Fibroblast of lung (primary cell): ENCODE results near the gene TSPOAP1. TPM values are rescaled to one million over a fixed set of nuclear protein-coding genes. Genes with fewer than 3 reads are reported as not detected.
A peak's percentile ranks its signal among the peaks of the same experiment; 100 is the strongest.

Experiments
- DNase-seq, 2 donors: peaks; one replicate each; pipeline versions ENCODE4 v3.0.0 to v3.0.0-alpha.2; 2010; ENCODE audit warnings: low read depth in 2 of 2
- H2AFZ ChIP-seq: 2 replicates; pipeline ENCODE4 v1.5.1; 2012; ENCODE audit warnings: low read length, control low read depth, inconsistent platforms
- H3K27ac ChIP-seq: 2 replicates; pipeline ENCODE4 v1.5.1; 2011; ENCODE audit warnings: low read length, control low read depth; ENCODE audit not compliant: insufficient read depth
- H3K27me3 ChIP-seq: 2 replicates; pipeline ENCODE4 v1.5.1; 2011; ENCODE audit warnings: mild to moderate bottlenecking, low read length; ENCODE audit not compliant: control insufficient read depth, insufficient read depth
- H3K36me3 ChIP-seq: 2 replicates; pipeline ENCODE4 v1.5.1; 2011; ENCODE audit warnings: low read length; ENCODE audit not compliant: control insufficient read depth, insufficient read depth
- H3K4me1 ChIP-seq: 2 replicates; pipeline ENCODE4 v1.5.1; 2011; ENCODE audit warnings: low read length; ENCODE audit not compliant: control insufficient read depth, insufficient read depth; ENCODE audit errors: extremely low read depth
- H3K4me2 ChIP-seq: 2 replicates; pipeline ENCODE4 v1.5.1; 2011; ENCODE audit warnings: low read length, control low read depth; ENCODE audit not compliant: insufficient read depth; ENCODE audit errors: extremely low read depth
- H3K4me3 ChIP-seq, 4 experiments: fragments of 200-600 bp in 1 of 4; sonication (generic) in 1 of 4; replicated peaks in 1 of 4; 2 replicates each; pipeline ENCODE4 v1.5.1; 2011 to 2016; ENCODE audit warnings: low read length in 4 of 4, low read depth in 3 of 4, mild to moderate bottlenecking in 3 of 4, control low read depth in 2 of 4, inconsistent platforms in 1 of 4, mixed read lengths in 1 of 4; ENCODE audit not compliant: insufficient read depth in 1 of 4; ENCODE audit errors: control extremely low read depth in 1 of 4
- H3K79me2 ChIP-seq: 2 replicates; pipeline ENCODE4 v1.5.1; 2012; ENCODE audit warnings: mild to moderate bottlenecking, low read length, inconsistent platforms; ENCODE audit not compliant: control insufficient read depth, insufficient read depth
- H3K9ac ChIP-seq: 2 replicates; pipeline ENCODE4 v1.5.1; 2011; ENCODE audit warnings: mild to moderate bottlenecking, low read length, control low read depth; ENCODE audit not compliant: insufficient read depth
- H3K9me3 ChIP-seq: 2 replicates; pipeline ENCODE4 v1.5.1; 2012; ENCODE audit warnings: low read depth, low read length; ENCODE audit not compliant: control insufficient read depth, insufficient read depth
- H4K20me1 ChIP-seq: 2 replicates; pipeline ENCODE4 v1.5.1; 2011; ENCODE audit warnings: low read length; ENCODE audit not compliant: control insufficient read depth, insufficient read depth; ENCODE audit errors: extremely low read depth
- CTCF ChIP-seq, 2 donors: IDR thresholded peaks in 1 of 2; conservative IDR thresholded peaks in 1 of 2; 1 replicate in 1 of 2; 2 replicates in 1 of 2; pipeline ENCODE4 v1.5.1; 2011 to 2012; ENCODE audit warnings: low read length in 2 of 2, control low read depth in 1 of 2, inconsistent platforms in 1 of 2, low read depth in 1 of 2, mild to moderate bottlenecking in 1 of 2
- EZH2 ChIP-seq: IDR thresholded peaks from 2 replicates; pipeline ENCODE4 v1.5.1; 2012; ENCODE audit warnings: low read length, control low read depth, mild to moderate bottlenecking; ENCODE audit errors: missing control alignments
- polyA plus RNA-seq, 2 donors: library from polyadenylated mRNA; depleted of rRNA in 1 of 2; stranded (reverse) in 1 of 2; unstranded in 1 of 2; fragments of >200 nt; gene quantifications; 2 replicates each; pipeline ENCODE4 v1.2.1, GENCODE V29; 2011 to 2012; ENCODE audit warnings: missing spikeins in 1 of 2
- total RNA-seq: library from RNA; depleted of rRNA; stranded (reverse); fragments of >200 nt; gene quantifications from 2 replicates; pipeline ENCODE4 v1.2.1, GENCODE V29; 2014

The TSPOAP1 gene
- total and polyA plus RNA-seq, 2 donors (not counting 1 experiment from before 2014, with no cell fraction given) = 0.23 to 4.0 TPM

- H3K27ac ChIP-seq = no peak overlapping the region
- no peaks in the 10 kb centered on the region for H3K79me2 ChIP-seq
- no peaks in the 10 kb centered on the region for H3K9me3 ChIP-seq
- DNase-seq = no peak
- no peaks in the 10 kb centered on the region for H4K20me1 ChIP-seq
- no peak overlapping the region for H3K9ac ChIP-seq
- H2AFZ ChIP-seq = no peak overlapping the region
- no peak for TF ChIP-seq CTCF (conservative IDR thresholded peaks at IDR 0.05 in 1 of 2, IDR thresholded peaks at IDR 0.05 in 1 of 2; ENCODE audit: low read depth in 1 of 2, low read length in 2 of 2)
- H3K4me2 ChIP-seq = no peak overlapping the region
- no peaks in the 10 kb centered on the region for H3K4me1 ChIP-seq
- no peak overlapping the region for H3K4me3 ChIP-seq
- H3K27me3 ChIP-seq = no peaks in the 10 kb centered on the region
- H3K36me3 ChIP-seq = no peaks in the 10 kb centered on the region
These were observed 23.0 kb downstream of the TSPOAP1 start for GRCh38 chr17:58305626-58306025.

DNA sequence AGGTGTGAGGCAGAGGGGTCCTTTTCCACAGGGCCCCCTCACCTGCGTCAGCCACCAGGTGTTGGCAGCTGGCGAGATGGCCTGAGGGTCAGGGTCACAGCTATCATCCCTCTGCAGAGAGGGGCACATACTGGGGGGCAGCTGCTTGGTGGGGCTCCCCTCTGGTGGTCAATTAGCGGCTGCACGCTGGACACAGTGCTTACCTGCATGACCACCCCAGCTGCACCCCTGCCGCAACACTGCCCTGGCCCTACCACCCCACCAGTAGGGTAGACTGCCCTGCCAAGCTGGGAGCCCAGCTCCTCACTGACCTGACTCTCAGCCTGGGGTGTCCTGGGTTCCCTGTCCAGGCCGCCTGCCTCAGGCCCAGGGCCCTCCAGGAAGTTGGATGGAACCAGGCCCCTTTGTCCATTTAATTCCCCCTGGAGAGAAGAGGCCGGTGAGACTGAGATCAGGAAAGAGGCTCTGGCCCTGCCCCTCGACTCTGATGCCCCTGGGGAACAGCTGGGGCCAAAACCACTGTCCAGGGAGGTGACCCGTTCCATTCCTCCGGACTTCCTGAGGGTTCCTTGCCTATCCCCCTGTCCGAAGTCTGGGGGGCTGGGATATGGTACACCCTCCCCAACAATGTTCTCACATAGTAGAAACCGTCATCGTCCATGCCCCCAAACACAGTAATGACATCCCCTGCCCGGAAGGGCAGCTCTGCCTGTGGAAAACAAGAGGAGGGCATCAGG lies 23.7 kb downstream of the TSPOAP1 start:
- H3K4me2 ChIP-seq = no peak overlapping the region
- no peak overlapping the region for H2AFZ ChIP-seq
- no peaks in the 10 kb centered on the region for H3K79me2 ChIP-seq
- H3K27me3 ChIP-seq = no peaks in the 10 kb centered on the region
- no peak overlapping the region for H3K9ac ChIP-seq
- no peaks in the 10 kb centered on the region for H3K4me1 ChIP-seq
- H3K27ac ChIP-seq = no peak overlapping the region
- H3K9me3 ChIP-seq = no peaks in the 10 kb centered on the region
- no peaks in the 10 kb centered on the region for H4K20me1 ChIP-seq
- TF ChIP-seq EZH2 (no peak), CTCF (conservative IDR thresholded peaks at IDR 0.05 in 1 of 2, IDR thresholded peaks at IDR 0.05 in 1 of 2; ENCODE audit: low read depth in 1 of 2, low read length in 2 of 2) (no peak)
- H3K36me3 ChIP-seq = no peaks in the 10 kb centered on the region
- H3K4me3 ChIP-seq = no peak overlapping the region
- DNase-seq = no peak

DNA sequence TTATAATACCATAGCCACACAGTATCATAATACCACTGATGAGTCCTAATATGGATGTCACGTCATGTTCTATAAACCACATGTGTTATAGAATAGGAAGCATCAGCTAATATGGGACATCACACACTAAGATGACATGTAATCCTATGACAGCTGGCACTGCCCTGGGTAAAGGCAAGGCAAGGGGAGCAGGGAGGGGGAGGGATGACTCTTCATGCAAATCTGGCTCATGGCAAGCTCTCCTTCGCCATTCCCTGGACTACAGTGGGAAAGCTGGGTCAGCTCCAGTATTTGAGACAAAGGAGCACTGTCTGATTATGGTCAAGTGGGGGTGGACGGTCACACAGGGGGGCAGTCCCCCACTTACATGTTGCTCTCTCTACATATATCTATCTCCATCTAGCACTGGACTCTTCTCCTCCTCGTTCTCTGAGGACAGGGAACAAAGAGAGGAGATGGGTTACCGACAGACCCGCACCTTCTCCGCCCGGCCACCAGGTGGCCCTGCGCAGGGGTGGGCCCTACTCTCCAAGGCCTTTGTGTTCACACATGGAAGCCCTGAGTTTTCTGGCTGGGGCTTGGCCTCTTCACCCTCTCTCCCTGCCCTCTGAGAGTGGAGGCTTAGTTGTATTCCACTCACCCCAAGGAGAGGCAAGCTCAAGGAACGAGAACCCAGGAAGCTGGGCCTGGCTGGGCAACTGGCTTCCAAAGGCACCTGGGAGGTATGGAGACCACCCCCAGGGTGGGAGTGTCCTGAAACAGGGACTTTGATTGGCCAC lies 24.4 kb downstream of the TSPOAP1 start:
- Histone ChIP-seq H3K27me3 (no peaks in the 10 kb centered on the region), H3K4me2 (no peak overlapping the region), H3K27ac (no peak overlapping the region), H3K4me1 (no peaks in the 10 kb centered on the region), H4K20me1 (no peaks in the 10 kb centered on the region), H3K79me2 (no peaks in the 10 kb centered on the region), H3K9ac (no peak overlapping the region), H3K4me3 (no peak overlapping the region), H3K36me3 (no peaks in the 10 kb centered on the region), H2AFZ (no peak overlapping the region), H3K9me3 (no peaks in the 10 kb centered on the region)
- no peak for TF ChIP-seq EZH2
- peak; percentile 55 to 74 for TF ChIP-seq CTCF (conservative IDR thresholded peaks at IDR 0.05 in 1 of 2, IDR thresholded peaks at IDR 0.05 in 1 of 2; ENCODE audit: low read depth in 1 of 2, low read length in 2 of 2)
- DNase-seq = peak; percentile 17 to 31
